Posterior vena cava (tissue), 2 donors: ENCODE data around the gene WIPI1. TPM values are rescaled to one million over a fixed set of nuclear protein-coding genes. Genes with fewer than 3 reads are reported as not detected.

Experiments
- DNase-seq: peaks from one replicate; pipeline ENCODE4 v3.0.0-alpha.2; 2020; ENCODE audit warnings: low spot score
- intact Hi-C, 2 donors: fragments of 100-400 bp; cut with DNase I; formaldehyde crosslinking; loops; one replicate each; pipeline versions ENCODE4 v1.14.1 to v1.14.2; 2022 to 2023
- total RNA-seq, 2 donors: library from RNA; stranded (reverse); fragmentation: NEBNext Ultra II Directional; extraction: Animal tissue kit (Norgen Biotek cat#: 25700); gene quantifications; one replicate each; pipeline ENCODE4 v1.2.1, GENCODE V29; 2021
- donor health status: DM: yes; HTN: yes; CAD: no.
- donor health status: DM: yes; HTN: yes; CAD: no.

The WIPI1 gene
- total RNA-seq, 2 donors from 2014 or later: 50.3 to 54.1 TPM

DNA sequence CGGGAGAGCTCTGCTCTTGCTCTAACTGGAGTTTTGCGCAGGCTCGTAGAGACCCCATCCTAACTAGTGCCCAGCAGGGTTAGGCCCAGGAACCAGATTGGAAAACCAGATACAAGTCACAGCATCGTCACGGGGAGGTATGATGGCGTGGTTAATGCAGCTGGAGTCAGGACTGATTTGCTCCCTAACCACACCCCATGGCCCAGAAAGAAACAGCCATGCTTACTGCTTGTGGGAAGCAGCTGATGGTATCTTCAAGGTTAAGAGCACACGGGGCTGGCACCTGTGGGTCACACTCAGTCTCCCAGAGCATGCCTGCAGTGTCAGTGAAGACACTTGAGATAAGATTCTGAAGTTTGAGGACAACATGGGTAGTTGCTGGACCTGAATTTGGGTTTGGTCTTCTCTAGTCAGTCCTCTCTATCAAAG, 60.2 kb downstream of the WIPI1 start:
- no peak for DNase-seq
- intact Hi-C loops: no loop called here

DNA sequence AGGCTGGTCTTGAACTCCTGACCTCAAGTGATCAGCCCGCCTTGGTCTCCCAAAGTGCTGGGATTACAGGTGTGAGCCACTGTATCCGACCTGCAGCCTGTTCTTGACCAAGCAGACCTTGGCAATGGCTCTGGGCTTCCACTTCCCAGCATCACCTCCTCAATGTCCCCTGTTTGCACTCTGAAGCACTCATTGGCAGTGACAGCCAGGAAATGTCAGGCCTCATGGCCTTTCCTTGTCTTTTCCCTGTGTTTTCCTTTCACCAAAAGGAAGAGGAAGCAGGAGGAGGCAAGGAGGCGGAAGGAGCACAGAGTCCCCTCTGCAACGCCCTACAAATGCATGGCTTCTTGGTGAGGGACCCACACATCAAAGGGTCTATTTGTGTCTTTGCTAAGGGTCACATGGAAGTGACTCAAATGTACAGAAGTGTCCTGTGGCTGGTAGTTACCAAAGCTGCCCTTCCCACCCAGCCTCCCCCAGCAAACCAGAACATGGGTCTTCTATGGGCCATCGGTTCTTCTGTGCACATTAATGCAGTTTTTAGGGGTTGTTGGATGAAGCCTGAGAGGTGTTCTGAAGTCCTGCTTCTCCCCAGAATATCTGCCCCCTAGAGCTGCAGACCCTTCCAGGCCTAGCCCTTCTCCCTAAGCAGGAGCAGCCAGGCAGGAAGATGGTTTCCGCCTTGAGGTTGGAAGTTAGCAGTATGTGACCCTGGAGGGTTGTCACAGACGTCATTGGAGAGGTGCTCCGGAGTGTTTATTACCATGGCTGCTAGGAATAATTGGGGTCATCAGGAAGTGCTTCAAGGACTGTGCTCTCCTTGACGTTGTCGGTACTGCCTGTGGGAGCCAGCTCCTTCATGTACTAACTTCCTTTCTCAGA, 60.8 kb downstream of the WIPI1 start:
- intact Hi-C loops: no loop called here
- DNase-seq: no peak

DNA sequence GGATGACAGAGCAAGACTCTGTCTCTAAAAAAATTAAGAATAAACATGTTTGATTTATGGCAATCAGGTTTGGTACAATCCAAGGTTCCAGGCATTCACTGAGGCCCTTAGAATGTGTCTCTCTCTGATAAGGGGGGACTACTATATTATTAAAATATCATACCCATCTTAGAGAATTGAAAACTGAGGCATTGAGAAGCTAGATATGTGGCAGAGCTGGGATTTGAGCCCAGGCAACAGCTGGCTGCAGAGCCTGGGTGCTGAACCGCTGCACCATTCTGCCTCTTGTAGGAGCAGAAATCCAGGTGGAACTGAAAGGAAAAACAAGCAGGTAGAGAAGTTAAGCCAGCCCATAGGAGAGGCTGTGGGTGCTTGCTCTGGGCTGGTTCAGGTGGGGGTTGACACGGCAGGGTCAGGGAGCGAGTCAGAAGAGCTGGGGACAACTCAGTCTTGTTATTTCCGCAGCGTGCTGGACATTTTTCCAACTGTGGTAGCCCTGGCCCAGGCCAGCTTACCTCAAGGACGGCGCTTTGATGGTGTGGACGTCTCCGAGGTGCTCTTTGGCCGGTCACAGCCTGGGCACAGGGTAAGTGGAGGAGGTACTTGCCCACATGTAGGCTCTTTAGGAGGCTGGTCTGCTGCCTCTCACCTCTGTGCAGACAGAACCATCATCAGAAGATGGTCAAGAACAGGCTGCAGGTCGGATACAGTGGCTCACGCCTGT, 62.5 kb downstream of the WIPI1 start:
- no peak for DNase-seq
- intact Hi-C loops: no loop called here

DNA sequence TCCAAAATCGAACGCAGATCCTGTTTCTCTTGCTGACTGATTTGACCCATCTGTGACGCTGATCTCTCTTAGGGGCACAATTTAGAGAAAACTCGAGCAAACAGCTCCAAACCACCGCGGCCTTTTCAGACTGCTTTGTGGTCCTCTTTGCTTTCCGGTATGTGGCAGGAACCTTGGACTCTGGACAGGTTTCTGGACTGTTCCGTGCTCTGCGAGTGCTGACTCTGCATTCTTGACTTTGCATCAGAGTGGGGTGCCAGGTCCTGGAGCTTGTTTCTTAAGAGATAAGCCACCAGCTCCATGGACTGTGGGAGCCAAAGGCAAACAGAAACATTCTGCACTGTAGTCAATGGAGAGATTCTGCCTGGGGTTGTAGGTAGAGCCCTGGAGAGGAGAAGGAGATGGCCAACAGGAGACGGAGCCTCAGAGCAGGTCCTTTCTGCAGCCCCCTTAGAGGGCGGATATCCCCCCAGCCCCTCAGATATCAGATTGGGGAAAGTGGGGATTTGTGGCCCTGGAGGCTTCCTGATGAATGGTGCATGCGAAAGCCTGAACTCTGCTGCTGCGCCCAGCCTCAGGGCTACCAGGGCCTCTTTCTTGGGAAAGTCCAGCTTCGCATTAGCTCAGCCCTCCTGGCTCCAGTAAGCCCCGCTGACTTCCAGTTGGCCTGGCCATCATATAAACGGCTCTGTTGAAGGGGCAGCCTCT, 65.6 kb downstream of the WIPI1 start:
- intact Hi-C loops: no loop called here
- no peak for DNase-seq

DNA sequence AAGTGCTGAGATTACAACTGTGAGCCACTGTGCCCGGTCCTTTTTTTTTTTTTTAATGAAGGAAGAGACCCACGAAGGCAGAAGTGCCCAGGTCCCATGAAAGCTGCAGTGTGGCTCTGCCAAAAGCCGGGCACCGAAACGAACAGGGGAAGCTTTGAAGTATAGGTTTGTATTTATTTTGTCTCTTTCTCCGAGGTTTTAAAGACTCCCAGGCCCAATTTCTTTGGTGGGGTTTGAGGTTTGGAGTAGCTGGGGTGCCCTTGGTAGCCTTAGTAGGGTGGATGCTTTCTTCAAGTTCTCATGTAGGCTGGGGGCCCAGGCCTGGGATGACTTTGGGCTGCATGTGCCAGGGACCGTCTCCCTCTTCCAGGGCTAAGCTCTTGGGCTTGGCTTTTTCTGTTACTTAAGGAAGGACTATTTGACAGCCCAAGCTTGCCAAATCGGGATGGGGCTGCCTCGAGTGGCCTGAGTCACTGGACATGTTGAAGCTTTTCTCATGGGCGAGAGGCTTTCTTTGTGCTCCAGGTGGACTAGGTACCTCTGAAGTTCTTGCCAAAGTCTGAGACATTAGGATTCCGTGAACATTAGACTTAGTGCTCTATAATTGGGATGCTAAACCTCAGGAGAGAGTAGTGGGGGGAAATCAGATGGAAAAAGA, 66.3 kb downstream of the WIPI1 start:
- intact Hi-C loops: no loop called here
- DNase-seq: no peak

DNA sequence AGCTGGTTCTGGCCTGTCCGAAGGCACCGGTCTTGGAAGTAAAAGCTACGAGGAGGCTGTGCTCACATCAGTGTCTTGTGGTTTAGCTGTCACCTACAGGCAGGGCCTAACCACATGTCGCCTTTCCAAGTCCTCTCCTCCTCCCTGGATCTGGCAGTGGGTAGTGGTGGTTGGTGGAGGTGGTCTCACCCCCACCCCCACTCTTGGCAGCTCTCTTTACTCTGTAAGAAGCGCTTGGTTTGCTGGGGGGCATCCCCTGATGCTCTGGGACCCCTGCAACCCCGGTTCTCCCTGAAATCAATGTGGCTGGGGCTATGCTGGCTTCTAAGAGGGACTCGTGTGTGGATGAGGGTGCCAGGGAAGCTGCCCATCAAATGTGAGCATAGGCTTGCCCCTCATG, 68.3 kb downstream of the WIPI1 start:
- intact Hi-C loops: no loop called here
- no peak for DNase-seq

DNA sequence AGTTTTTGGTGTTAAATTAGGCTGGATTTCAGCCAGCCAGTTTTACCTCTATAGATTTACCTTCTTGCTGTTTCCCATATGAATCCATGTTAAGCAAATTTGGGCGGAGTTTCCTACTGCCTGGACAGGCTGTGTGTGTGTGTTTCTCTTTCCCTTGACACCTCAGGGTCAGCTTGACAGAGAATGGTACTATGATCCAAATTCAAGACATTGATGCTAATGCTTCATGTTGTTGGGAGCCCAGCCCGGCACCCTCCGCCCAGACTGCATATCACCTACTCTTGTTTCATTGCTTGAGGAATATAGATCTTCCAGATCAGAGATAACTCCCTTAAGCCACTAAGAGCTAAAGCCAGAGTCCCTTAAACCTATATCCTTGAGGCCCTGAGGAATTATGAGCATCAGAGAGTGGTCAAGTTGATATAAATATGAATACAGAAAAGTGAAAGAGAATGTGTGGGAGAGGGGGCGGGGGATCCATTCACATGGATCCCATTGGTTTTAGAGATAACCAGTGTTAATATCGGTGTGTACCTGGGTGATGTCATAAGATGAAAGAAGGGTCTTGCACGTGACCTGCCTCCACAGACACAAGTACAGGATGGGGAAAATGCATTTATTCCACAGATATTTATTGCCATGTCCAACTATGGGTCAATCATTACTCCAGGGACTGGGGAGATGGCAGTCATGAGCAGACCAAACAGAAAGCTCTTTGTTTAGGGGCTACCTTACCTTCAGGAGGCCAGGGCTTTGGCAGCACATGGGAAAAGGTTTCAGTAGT, 69.7 kb downstream of the WIPI1 start:
- DNase-seq: no peak
- intact Hi-C loops: no loop called here

DNA sequence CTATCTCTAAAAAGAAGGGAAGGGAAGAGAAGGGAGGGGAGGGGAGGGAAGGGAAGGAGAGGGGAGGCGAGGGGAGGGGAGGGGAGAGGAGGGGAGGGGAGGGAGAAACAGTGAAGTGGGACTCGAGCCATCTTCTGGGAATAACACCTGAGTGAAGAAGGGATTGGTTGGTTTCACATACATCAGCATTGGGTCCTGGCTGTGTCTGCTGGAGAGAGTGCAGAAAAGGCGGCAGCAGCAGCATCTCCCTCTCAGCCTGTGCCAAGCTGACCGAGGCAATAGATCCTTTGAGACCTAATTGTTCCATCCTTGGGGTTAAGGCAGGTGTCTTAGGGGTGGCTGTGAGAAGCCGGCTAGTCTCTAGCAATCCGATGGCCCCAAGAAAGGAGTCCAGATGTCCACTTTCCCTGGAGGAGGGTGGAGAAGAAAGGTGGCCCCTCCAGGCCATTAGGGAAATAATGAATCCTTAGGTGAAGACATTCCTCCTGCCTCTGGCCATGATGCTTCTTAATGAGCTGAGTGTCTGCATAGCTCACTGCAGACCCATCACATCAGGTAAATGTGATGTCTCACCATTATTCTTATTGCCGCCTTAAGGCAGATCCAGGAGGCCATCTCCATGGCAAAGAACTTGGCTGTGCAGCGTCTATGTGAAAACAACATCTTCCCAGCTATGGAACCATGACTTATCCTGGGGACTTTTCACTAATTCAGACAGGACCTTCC, 71.6 kb downstream of the WIPI1 start:
- DNase-seq: no peak
- intact Hi-C loops: no loop called here

DNA sequence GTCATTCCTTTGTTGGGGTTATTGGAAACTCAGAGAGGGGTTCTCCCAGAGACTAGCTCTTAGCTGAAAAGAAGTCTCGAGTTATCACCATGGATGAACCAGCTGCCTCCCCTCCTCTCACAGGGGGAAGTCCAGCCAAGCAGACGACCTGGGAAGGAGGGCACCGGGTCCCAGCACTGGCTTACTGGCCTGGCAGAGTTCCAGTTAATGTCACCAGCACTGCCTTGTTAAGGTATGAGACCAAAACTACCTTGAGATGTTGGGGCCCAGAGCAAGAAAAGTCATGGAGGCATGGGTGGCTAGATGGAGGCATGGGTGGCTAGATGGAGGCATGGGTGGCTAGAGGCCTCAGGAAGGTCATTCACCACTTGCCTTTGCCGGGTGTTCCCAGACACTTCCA, 72.4 kb downstream of the WIPI1 start:
- intact Hi-C loops: no loop called here
- no peak for DNase-seq

DNA sequence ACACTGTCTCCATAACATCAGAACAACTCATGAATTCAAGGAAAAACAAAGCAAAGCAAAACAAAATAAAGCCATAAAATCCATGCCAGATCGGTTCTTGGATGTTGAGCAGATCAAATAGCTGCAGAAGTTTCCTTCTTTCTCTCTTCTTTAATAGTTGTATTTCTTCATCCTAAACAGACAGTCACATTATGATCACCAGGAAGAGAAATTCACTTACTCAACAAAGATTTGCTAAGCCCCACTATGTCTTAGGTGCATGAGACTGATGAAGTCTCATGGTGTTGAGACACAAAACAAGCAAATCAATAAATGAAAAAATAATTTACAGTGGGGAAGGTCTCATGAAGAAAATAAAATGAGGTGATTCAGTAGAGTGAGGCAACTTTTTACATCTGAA, 72.8 kb downstream of the WIPI1 start:
- intact Hi-C loops: no loop called here
- no peak for DNase-seq

DNA sequence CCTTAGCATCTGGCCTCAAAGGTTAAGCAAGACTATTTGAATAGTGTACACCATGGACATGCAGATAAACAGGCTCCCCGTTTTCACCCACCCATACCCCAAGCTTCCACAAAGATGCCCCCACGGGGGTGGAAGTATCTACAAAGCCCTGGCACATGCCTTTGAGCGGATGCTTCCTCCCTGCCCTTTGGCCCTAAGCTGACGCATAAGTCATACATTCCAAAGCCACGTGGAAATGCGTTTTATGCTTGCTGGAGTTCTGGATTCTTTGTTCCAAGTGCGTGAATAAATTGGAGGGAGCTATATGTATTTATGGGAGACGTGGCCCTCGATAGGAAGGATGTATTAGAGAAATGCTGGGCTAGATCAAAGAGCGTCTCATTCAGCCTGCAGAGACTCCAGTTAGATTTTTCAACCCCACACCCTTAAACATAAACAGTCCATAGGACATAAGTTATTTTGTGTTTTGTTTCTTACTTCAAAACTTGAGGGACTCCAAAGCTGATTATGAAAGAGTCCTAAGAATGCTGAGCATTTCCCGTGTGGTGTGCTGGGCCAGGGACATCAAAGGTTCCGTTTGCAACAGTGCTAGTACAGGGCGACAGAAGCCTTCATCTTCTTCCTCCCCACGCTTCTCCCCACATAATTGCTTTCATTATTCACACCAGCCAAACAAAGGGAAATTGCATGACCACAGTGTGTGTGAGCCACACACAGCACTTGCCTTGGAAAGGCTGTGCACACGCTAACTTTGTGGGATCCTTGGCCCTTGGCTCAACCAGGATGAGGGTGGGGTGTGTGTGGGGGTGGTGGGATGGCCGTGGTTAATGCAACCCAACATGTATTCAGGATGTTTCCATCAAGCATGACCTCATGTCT, 73.6 kb downstream of the WIPI1 start:
- DNase-seq: no peak
- intact Hi-C loops: no loop called here

DNA sequence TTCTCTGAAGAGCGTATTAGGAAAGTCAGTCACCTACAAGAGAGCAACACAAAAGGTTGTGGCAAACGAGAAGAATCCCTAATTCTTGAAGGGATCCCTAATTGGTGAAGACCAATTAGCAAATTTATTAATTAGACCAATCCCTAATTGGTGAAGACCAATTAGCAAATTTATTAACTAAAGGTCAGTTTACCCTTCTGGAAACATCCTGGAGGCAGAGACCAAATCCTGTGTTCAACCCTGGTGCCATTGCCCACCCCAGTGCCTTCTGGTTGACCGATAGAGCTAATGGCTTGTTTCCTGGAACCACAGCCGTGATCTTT, 74.2 kb downstream of the WIPI1 start:
- no peak for DNase-seq
- intact Hi-C loops: no loop called here

DNA sequence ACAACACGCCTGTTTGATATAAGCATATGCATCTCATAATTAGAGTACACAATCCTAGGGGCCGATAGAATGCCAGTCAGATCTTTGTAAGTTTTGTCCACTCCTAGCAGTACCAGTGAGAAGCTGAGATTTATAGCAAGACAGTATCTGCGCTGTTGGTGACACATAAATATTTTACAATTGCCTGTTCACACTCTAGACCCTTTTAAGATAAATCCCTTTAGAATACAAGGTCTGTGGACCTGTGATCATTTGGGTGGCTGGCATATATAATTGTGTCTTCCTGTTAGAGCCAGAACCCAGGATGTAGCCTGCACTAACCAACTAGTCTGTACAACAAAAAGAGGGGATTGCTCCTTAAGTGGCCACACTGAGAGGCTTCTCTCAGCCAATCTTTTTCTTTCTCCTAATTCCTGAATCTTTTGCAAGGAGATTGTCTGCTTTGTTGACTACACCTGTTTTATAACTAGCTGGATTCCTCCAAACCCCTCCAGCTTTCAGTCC, 74.7 kb downstream of the WIPI1 start:
- DNase-seq: no peak
- intact Hi-C loops: no loop called here

DNA sequence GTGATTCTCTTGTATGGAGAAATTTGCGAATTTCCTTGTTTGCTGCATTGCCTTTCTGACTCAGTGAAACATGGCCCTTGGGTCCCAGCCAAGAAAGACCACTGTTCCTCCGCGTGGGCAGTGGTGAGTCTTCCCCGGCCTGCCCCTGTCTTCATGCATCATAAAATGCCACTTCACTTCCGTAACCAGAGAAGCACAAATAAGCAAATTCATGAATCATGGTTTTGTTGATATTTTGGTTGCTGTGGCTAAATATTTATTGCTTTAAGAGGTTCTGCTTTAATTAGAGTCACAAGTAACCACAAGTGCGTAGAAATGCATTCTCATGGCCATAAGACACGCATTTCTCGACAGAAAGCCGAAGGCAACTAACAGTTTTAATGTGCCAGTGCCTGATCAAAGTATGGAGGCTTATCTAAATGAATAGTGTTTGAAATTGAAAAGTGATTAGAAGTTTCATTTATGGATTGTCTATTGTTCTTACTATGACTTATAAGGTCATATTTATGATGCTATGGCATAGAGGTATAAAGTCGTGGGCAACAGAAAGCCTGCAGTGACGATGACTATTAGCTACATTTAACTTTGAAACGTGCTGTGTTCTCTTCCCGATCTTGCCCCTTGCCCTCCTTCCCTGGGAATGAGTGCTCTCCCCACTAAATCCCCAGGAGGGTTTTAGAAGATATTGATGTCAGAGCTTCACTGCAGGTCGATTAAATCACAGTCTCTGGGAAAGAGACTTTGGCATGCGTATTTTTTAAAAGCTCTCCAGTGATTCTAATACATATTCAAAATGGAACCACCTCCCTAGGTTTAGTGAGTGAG, 76.0 kb downstream of the WIPI1 start:
- intact Hi-C loops: no loop called here
- DNase-seq: no peak

DNA sequence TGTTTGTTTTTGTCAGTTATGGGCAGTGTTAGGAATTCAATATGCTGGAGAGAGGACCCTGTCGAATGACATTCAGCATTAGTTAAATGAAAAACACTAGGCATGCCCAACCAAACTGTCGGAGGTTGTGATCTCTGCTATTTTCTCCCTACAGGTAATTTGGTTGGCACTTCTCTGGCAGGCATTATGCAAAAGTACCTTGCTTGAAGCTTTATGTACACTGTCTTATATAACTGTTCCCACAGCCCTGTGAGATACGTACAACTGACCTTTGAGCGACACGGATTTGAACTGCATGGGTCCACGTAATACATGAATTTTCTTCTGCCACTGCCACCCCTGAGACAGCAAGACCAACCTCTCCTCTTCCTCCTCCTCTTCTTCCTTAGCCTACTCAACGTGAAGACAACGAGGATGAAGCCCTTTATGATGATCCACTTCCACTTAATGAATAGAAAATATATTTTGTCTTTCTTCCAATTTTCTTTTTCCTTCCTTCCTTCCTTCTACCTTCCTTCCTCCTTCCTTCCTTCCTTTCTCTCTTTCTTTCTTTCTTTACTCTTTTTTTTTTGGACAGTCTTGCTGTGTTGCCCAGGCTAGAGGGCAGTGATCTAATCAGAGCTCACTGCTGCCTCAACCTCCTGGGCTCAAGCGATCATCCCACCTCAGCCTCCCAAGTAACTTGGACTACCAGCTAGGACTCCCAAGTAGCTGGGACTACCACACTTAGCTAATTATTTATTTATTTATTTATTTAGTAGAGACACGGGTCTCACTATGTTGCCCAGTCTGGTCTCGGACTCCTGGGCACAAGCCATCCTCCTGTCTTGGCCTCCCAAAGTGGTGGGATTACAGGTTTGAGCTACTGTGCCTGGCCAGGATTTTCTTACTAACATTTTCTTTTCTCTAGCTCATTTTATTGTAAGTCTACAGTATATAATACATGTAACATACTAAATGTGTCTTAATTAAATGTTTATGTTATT, 77.3 kb downstream of the WIPI1 start:
- intact Hi-C loops: no loop called here

More for the DNA sequence above, 77.3 kb downstream of the WIPI1 start:
- no peak for DNase-seq
